ENCODE measurements around the gene TEX55. TPM values are rescaled to one million over a fixed set of nuclear protein-coding genes. Genes with fewer than 3 reads are reported as not detected.
"Not testable (repeated sequence)": the region's sequence is repeated elsewhere in the genome, so short reads cannot be mapped to it uniquely, and the experiment has no call there.

TEX55 gene
- total RNA-seq, 1 donor: under 0.01 TPM

GRCh38 chr3:119160361-119160760, 14.4 kb downstream of the TEX55 start:
- DNase-seq (ENCODE audit: low read depth in 2 of 3, low spot score in 2 of 3): no peak

GRCh38 chr3:119160815-119161214, 14.8 kb downstream of the TEX55 start:
- no peak for DNase-seq (ENCODE audit: low read depth in 2 of 3, low spot score in 2 of 3)

GRCh38 chr3:119161240-119161639, 15.3 kb downstream of the TEX55 start:
- DNase-seq (ENCODE audit: low read depth in 2 of 3, low spot score in 2 of 3): no peak

- not testable (repeated sequence) for DNase-seq (ENCODE audit: low read depth in 2 of 3, low spot score in 2 of 3)
Observed at GRCh38 chr3:119164745-119165144, 18.8 kb downstream of the TEX55 start.

GRCh38 chr3:119170821-119171220, 24.9 kb downstream of the TEX55 start:
- DNase-seq (ENCODE audit: low read depth in 2 of 3, low spot score in 2 of 3): no peak

GRCh38 chr3:119173325-119173724, 27.4 kb downstream of the TEX55 start, which contains the start of gene UPK1B:
Gene UPK1B, plus strand, starts transcription at chr3:119173598. Its CDS starts 13,144 bp downstream, at chr3:119186742.
- DNase-seq (ENCODE audit: low read depth in 2 of 3, low spot score in 2 of 3): no peak

- DNase-seq (ENCODE audit: low read depth in 2 of 3, low spot score in 2 of 3): no peak
Observed at GRCh38 chr3:119175872-119176756, 30.1 kb downstream of the TEX55 start.

- DNase-seq (ENCODE audit: low read depth in 2 of 3, low spot score in 2 of 3): no peak
Observed at GRCh38 chr3:119176778-119177177, 30.8 kb downstream of the TEX55 start.

- DNase-seq (ENCODE audit: low read depth in 2 of 3, low spot score in 2 of 3): no peak
Observed at GRCh38 chr3:119177321-119177720, 31.4 kb downstream of the TEX55 start.

GRCh38 chr3:119181765-119182164, 35.8 kb downstream of the TEX55 start:
- no peak for DNase-seq (ENCODE audit: low read depth in 2 of 3, low spot score in 2 of 3)

- no peak for DNase-seq (ENCODE audit: low read depth in 2 of 3, low spot score in 2 of 3)
Observed at GRCh38 chr3:119184111-119184510, 38.1 kb downstream of the TEX55 start.

- no peak for DNase-seq (ENCODE audit: low read depth in 2 of 3, low spot score in 2 of 3)
Observed at GRCh38 chr3:119184796-119185570, 39.0 kb downstream of the TEX55 start.

- no peak for DNase-seq (ENCODE audit: low read depth in 2 of 3, low spot score in 2 of 3)
Observed at GRCh38 chr3:119187266-119187665, 41.3 kb downstream of the TEX55 start.

GRCh38 chr3:119191800-119192199, 45.8 kb downstream of the TEX55 start:
- DNase-seq (ENCODE audit: low read depth in 2 of 3, low spot score in 2 of 3): no peak

- DNase-seq (ENCODE audit: low read depth in 2 of 3, low spot score in 2 of 3): no peak
Observed at GRCh38 chr3:119194237-119195150, 48.5 kb downstream of the TEX55 start.

- DNase-seq (ENCODE audit: low read depth in 2 of 3, low spot score in 2 of 3): no peak
Observed at GRCh38 chr3:119195151-119195476, 49.1 kb downstream of the TEX55 start.

- DNase-seq (ENCODE audit: low read depth in 2 of 3, low spot score in 2 of 3): no peak
Observed at GRCh38 chr3:119195911-119196310, 49.9 kb downstream of the TEX55 start.

Measured in hematopoietic multipotent progenitor cell (in vitro differentiated cells).